Measurements from ENCODE around the gene RBL1.
"Not testable (repeated sequence)": the region's sequence is repeated elsewhere in the genome, so short reads cannot be mapped to it uniquely, and the experiment has no call there.

RBL1 gene

GRCh38 chr20:37001634-37002033 lies 94.2 kb downstream of the RBL1 start:
- H3K36me3 ChIP-seq (ENCODE audit: control insufficient read depth, insufficient read depth, low read length); H3K79me2 ChIP-seq; H2AFZ ChIP-seq: not testable (repeated sequence)

GRCh38 chr20:37000171-37000570 lies 95.6 kb downstream of the RBL1 start:
- not testable (repeated sequence) for H3K27ac ChIP-seq; H3K4me3 ChIP-seq (ENCODE audit: low read depth, low read length); H3K4me2 ChIP-seq (ENCODE audit: low read length); H3K4me1 ChIP-seq; H3K9ac ChIP-seq; H3K79me2 ChIP-seq; H3K9me3 ChIP-seq (ENCODE audit: control insufficient read depth, low read length); H3K27me3 ChIP-seq (ENCODE audit: control insufficient read depth, insufficient read depth, low read length); H2AFZ ChIP-seq; H3K36me3 ChIP-seq (ENCODE audit: control insufficient read depth, insufficient read depth, low read length)

More at GRCh38 chr20:37001634-37002033, 94.2 kb downstream of the RBL1 start:
- H3K27me3 ChIP-seq (ENCODE audit: control insufficient read depth, insufficient read depth, low read length); H3K27ac ChIP-seq; H3K9me3 ChIP-seq (ENCODE audit: control insufficient read depth, low read length); H3K4me2 ChIP-seq (ENCODE audit: low read length); H3K4me1 ChIP-seq; H3K4me3 ChIP-seq (ENCODE audit: low read depth, low read length); H3K9ac ChIP-seq: not testable (repeated sequence)

GRCh38 chr20:36998652-36999051 lies 97.1 kb downstream of the RBL1 start:
- Histone ChIP-seq H3K27ac (no peak overlapping the region), H3K27me3 (ENCODE audit: control insufficient read depth, insufficient read depth, low read length) (no peaks in the 10 kb centered on the region), H3K36me3 (ENCODE audit: control insufficient read depth, insufficient read depth, low read length) (no peaks in the 10 kb centered on the region), H3K4me3 (ENCODE audit: low read depth, low read length) (no peak overlapping the region), H2AFZ (no peak overlapping the region), H3K79me2 (no peaks in the 10 kb centered on the region), H3K4me2 (ENCODE audit: low read length) (no peak overlapping the region), H3K9ac (no peak overlapping the region), H3K9me3 (ENCODE audit: control insufficient read depth, low read length) (no peaks in the 10 kb centered on the region), H3K4me1 (no peaks in the 10 kb centered on the region)
- TF ChIP-seq CTCF (IDR thresholded peaks at IDR 0.05) = no peak

GRCh38 chr20:36997121-36997520 lies 98.7 kb downstream of the RBL1 start:
- no peaks in the 10 kb centered on the region for H3K9me3 ChIP-seq (ENCODE audit: control insufficient read depth, low read length)
- H3K4me1 ChIP-seq = no peaks in the 10 kb centered on the region
- H3K4me2 ChIP-seq (ENCODE audit: low read length) = no peak overlapping the region
- H3K27ac ChIP-seq = no peak overlapping the region
- no peak overlapping the region for H3K9ac ChIP-seq
- no peaks in the 10 kb centered on the region for H3K27me3 ChIP-seq (ENCODE audit: control insufficient read depth, insufficient read depth, low read length)
- no peak for TF ChIP-seq CTCF (IDR thresholded peaks at IDR 0.05)
- H3K79me2 ChIP-seq = no peaks in the 10 kb centered on the region
- no peak overlapping the region for H2AFZ ChIP-seq
- H3K36me3 ChIP-seq (ENCODE audit: control insufficient read depth, insufficient read depth, low read length) = no peaks in the 10 kb centered on the region
- no peak overlapping the region for H3K4me3 ChIP-seq (ENCODE audit: low read depth, low read length)

- H3K4me1 ChIP-seq; H3K4me2 ChIP-seq (ENCODE audit: low read length); H3K9ac ChIP-seq; H2AFZ ChIP-seq; H3K27me3 ChIP-seq (ENCODE audit: control insufficient read depth, insufficient read depth, low read length); H3K79me2 ChIP-seq; H3K9me3 ChIP-seq (ENCODE audit: control insufficient read depth, low read length); H3K36me3 ChIP-seq (ENCODE audit: control insufficient read depth, insufficient read depth, low read length); H3K27ac ChIP-seq; H3K4me3 ChIP-seq (ENCODE audit: low read depth, low read length): not testable (repeated sequence)
These were observed 101.6 kb downstream of the RBL1 start for GRCh38 chr20:36994221-36994620.

- no peak overlapping the region for H3K27ac ChIP-seq
- H3K79me2 ChIP-seq = no peaks in the 10 kb centered on the region
- H2AFZ ChIP-seq = no peak overlapping the region
- H3K9me3 ChIP-seq (ENCODE audit: control insufficient read depth, low read length) = no peaks in the 10 kb centered on the region
- no peaks in the 10 kb centered on the region for H3K27me3 ChIP-seq (ENCODE audit: control insufficient read depth, insufficient read depth, low read length)
- H3K4me3 ChIP-seq (ENCODE audit: low read depth, low read length) = no peak overlapping the region
- H3K9ac ChIP-seq = no peak overlapping the region
- H3K36me3 ChIP-seq (ENCODE audit: control insufficient read depth, insufficient read depth, low read length) = no peaks in the 10 kb centered on the region
- no peaks in the 10 kb centered on the region for H3K4me1 ChIP-seq
- no peak for TF ChIP-seq CTCF (IDR thresholded peaks at IDR 0.05)
- H3K4me2 ChIP-seq (ENCODE audit: low read length) = no peak overlapping the region
These were observed 102.9 kb downstream of the RBL1 start for GRCh38 chr20:36992802-36993334.

Data from parathyroid adenoma (tissue), 2 donors.